HEK293 (cell line): ENCODE results near the gene CIB1.
A peak's percentile ranks its signal among the peaks of the same experiment; 100 is the strongest.

Experiments
- CTCF ChIA-PET: fragments of 350-600 bp; formaldehyde crosslinking; extraction: SDS; loops from one replicate; lab custom pipeline; 2021; ENCODE audit warnings: antibody characterized with exemption; lab: Yijun Ruan, JAX
- POLR2A ChIA-PET: fragments of 300-600 bp; formaldehyde crosslinking; extraction: SDS; loops from one replicate; lab custom pipeline; 2020; ENCODE audit warnings: antibody characterized with exemption, inconsistent platforms; lab: Yijun Ruan, JAX
- H3K27ac ChIP-seq: fragments of 200-500 bp; sonication (Bioruptor generic); 2 replicates; pipeline ENCODE4 v1.5.1; 2014; ENCODE audit warnings: low read depth, low read length, control low read depth, inconsistent platforms; ENCODE audit errors: extremely low read depth
- H3K36me3 ChIP-seq, 2 experiments: fragments of 200-500 bp in 1 of 2; sonication (Bioruptor generic) in 1 of 2; 1 replicate in 1 of 2; 2 replicates in 1 of 2; pipeline ENCODE4 v1.5.1; 2014 to 2017; ENCODE audit warnings: inconsistent platforms in 2 of 2, low read length in 2 of 2; ENCODE audit not compliant: control insufficient read depth in 2 of 2, insufficient read depth in 1 of 2
- H3K4me1 ChIP-seq: fragments of 200-500 bp; sonication (Bioruptor generic); 2 replicates; pipeline ENCODE4 v1.5.1; 2014; ENCODE audit warnings: mild to moderate bottlenecking, low read length, inconsistent platforms; ENCODE audit not compliant: control insufficient read depth, insufficient read depth
- H3K4me3 ChIP-seq: 2 replicates; pipeline ENCODE4 v1.5.1; 2011; ENCODE audit warnings: low read depth, mild to moderate bottlenecking, control low read depth, low read length, moderate library complexity
- H3K9me3 ChIP-seq: fragments of 200-500 bp; sonication (Bioruptor generic); 2 replicates; pipeline ENCODE4 v1.5.1; 2014; ENCODE audit warnings: low read depth, low read length, inconsistent platforms; ENCODE audit not compliant: control insufficient read depth, insufficient read depth
- BCL11A ChIP-seq: fragments of 450-650 bp; formaldehyde crosslinking; IDR thresholded peaks from 2 replicates; pipeline ENCODE4 v1.5.1; 2016; ENCODE audit warnings: low read depth, missing biosample characterization, missing genetic modification characterization
- HOXD13 ChIP-seq: sonication (generic); formaldehyde crosslinking; IDR thresholded peaks from 2 replicates; pipeline ENCODE4 v1.8.0; 2022; ENCODE audit warnings: missing genetic modification reagents, borderline replicate concordance
- KLF16 ChIP-seq: fragments of 450-650 bp; formaldehyde crosslinking; IDR thresholded peaks from 2 replicates; pipeline ENCODE4 v1.5.1; 2017; ENCODE audit warnings: missing biosample characterization, missing genetic modification characterization
- OSR2 ChIP-seq: fragments of 450-650 bp; formaldehyde crosslinking; IDR thresholded peaks from 2 replicates; pipeline ENCODE4 v1.5.1; 2016; ENCODE audit warnings: missing biosample characterization, missing genetic modification characterization
- PRDM1 ChIP-seq: fragments of 450-650 bp; formaldehyde crosslinking; IDR thresholded peaks from 2 replicates; pipeline ENCODE4; 2016; ENCODE audit warnings: missing biosample characterization, missing genetic modification characterization
- SETDB1 ChIP-seq: IDR thresholded peaks from one replicate; pipeline ENCODE4 v1.6.1; 2017; ENCODE audit warnings: mild to moderate bottlenecking, low read length, moderate library complexity, mixed read lengths; ENCODE audit not compliant: insufficient read length
- ZBTB48 ChIP-seq: fragments of 450-650 bp; formaldehyde crosslinking; IDR thresholded peaks from 2 replicates; pipeline ENCODE4 v1.5.1; 2016; ENCODE audit warnings: missing biosample characterization, missing genetic modification characterization
- ZNF10 ChIP-seq: fragments of 450-650 bp; formaldehyde crosslinking; IDR thresholded peaks from 2 replicates; pipeline ENCODE4 v1.5.1; 2017; ENCODE audit warnings: missing biosample characterization, missing genetic modification characterization
- ZNF132 ChIP-seq: fragments of 450-650 bp; formaldehyde crosslinking; IDR thresholded peaks from 2 replicates; pipeline ENCODE4 v1.5.1; 2017; ENCODE audit warnings: missing biosample characterization, missing genetic modification characterization, borderline replicate concordance
- ZNF146 ChIP-seq: fragments of 450-650 bp; formaldehyde crosslinking; IDR thresholded peaks from 2 replicates; pipeline ENCODE4 v1.5.1; 2016; ENCODE audit warnings: missing biosample characterization, missing genetic modification characterization
- ZNF155 ChIP-seq: fragments of 450-650 bp; formaldehyde crosslinking; IDR thresholded peaks from 2 replicates; pipeline ENCODE4 v1.5.1; 2016; ENCODE audit warnings: missing biosample characterization, missing genetic modification characterization
- ZNF169 ChIP-seq: fragments of 450-650 bp; formaldehyde crosslinking; IDR thresholded peaks from 2 replicates; pipeline ENCODE4 v1.5.1; 2016; ENCODE audit warnings: missing biosample characterization, missing genetic modification characterization
- ZNF211 ChIP-seq: fragments of 450-650 bp; formaldehyde crosslinking; IDR thresholded peaks from 2 replicates; pipeline ENCODE4 v1.5.1; 2016; ENCODE audit warnings: low read depth, missing biosample characterization, missing genetic modification characterization
- ZNF239 ChIP-seq: fragments of 450-650 bp; formaldehyde crosslinking; IDR thresholded peaks from 2 replicates; pipeline ENCODE4 v1.5.1; 2016; ENCODE audit warnings: missing biosample characterization, missing genetic modification characterization
- ZNF248 ChIP-seq: fragments of 450-650 bp; formaldehyde crosslinking; IDR thresholded peaks from 2 replicates; pipeline ENCODE4 v1.5.1; 2017; ENCODE audit warnings: missing biosample characterization, missing genetic modification characterization
- ZNF354C ChIP-seq: fragments of 450-650 bp; formaldehyde crosslinking; IDR thresholded peaks from 2 replicates; pipeline ENCODE4 v1.5.1; 2016; ENCODE audit warnings: missing biosample characterization, missing genetic modification characterization, low read depth, borderline replicate concordance
- ZNF366 ChIP-seq: fragments of 450-650 bp; formaldehyde crosslinking; conservative IDR thresholded peaks from 2 replicates; pipeline ENCODE4 v1.5.1; 2016; ENCODE audit warnings: missing biosample characterization, missing genetic modification characterization
- ZNF473 ChIP-seq: fragments of 450-650 bp; formaldehyde crosslinking; IDR thresholded peaks from 2 replicates; pipeline ENCODE4 v1.5.1; 2017; ENCODE audit warnings: missing biosample characterization, missing genetic modification characterization
- ZNF510 ChIP-seq: fragments of 450-650 bp; formaldehyde crosslinking; IDR thresholded peaks from 2 replicates; pipeline ENCODE4 v1.5.1; 2018; ENCODE audit warnings: mild to moderate bottlenecking, missing genetic modification characterization, missing biosample characterization; ENCODE audit not compliant: insufficient replicate concordance
- ZNF548 ChIP-seq: fragments of 450-650 bp; formaldehyde crosslinking; IDR thresholded peaks from 2 replicates; pipeline ENCODE4 v1.5.1; 2016; ENCODE audit warnings: missing biosample characterization, missing genetic modification characterization
- ZNF561 ChIP-seq: fragments of 450-650 bp; IDR thresholded peaks from 2 replicates; pipeline ENCODE4 v1.5.1; 2018; ENCODE audit warnings: missing biosample characterization, missing genetic modification characterization, borderline replicate concordance
- ZNF596 ChIP-seq: fragments of 450-650 bp; IDR thresholded peaks from 2 replicates; pipeline ENCODE4 v1.5.0; 2018; ENCODE audit warnings: missing biosample characterization, mild to moderate bottlenecking, missing genetic modification characterization, moderate library complexity
- ZNF660 ChIP-seq: fragments of 450-650 bp; IDR thresholded peaks from 2 replicates; pipeline ENCODE4 v1.5.1; 2018; ENCODE audit warnings: missing biosample characterization, mild to moderate bottlenecking, missing genetic modification characterization
- ZNF664 ChIP-seq: fragments of 450-650 bp; formaldehyde crosslinking; IDR thresholded peaks from 2 replicates; pipeline ENCODE4 v1.5.1; 2016; ENCODE audit warnings: missing biosample characterization, missing genetic modification characterization
- ZNF701 ChIP-seq: fragments of 450-650 bp; formaldehyde crosslinking; IDR thresholded peaks from 2 replicates; pipeline ENCODE4 v1.5.1; 2016; ENCODE audit warnings: missing biosample characterization, missing genetic modification characterization
- ZNF747 ChIP-seq: fragments of 450-650 bp; formaldehyde crosslinking; IDR thresholded peaks from 2 replicates; pipeline ENCODE4 v1.5.1; 2016; ENCODE audit warnings: missing biosample characterization, missing genetic modification characterization
- ZNF777 ChIP-seq: fragments of 450-650 bp; formaldehyde crosslinking; IDR thresholded peaks from 2 replicates; pipeline ENCODE4 v1.5.1; 2017; ENCODE audit warnings: missing biosample characterization, missing genetic modification characterization, borderline replicate concordance
- TF ChIP-seq, protein P1 (sequence below): fragments of 450-650 bp; IDR thresholded peaks from 2 replicates; pipeline ENCODE4 v1.5.1; 2018; ENCODE audit warnings: missing biosample characterization, mild to moderate bottlenecking, missing genetic modification characterization
- TF ChIP-seq, protein P2 (sequence below): fragments of 450-650 bp; formaldehyde crosslinking; IDR thresholded peaks from 2 replicates; pipeline ENCODE4 v1.5.1; 2017; ENCODE audit warnings: missing biosample characterization, missing genetic modification characterization
- TF ChIP-seq, protein P3 (sequence below): fragments of 450-650 bp; formaldehyde crosslinking; IDR thresholded peaks from 2 replicates; pipeline ENCODE4 v1.5.1; 2016; ENCODE audit warnings: missing biosample characterization, missing genetic modification characterization
- TF ChIP-seq, protein P4 (sequence below): fragments of 450-650 bp; formaldehyde crosslinking; IDR thresholded peaks from 2 replicates; pipeline ENCODE4 v1.5.1; 2016; ENCODE audit warnings: missing biosample characterization, missing genetic modification characterization

CIB1 gene

DNA sequence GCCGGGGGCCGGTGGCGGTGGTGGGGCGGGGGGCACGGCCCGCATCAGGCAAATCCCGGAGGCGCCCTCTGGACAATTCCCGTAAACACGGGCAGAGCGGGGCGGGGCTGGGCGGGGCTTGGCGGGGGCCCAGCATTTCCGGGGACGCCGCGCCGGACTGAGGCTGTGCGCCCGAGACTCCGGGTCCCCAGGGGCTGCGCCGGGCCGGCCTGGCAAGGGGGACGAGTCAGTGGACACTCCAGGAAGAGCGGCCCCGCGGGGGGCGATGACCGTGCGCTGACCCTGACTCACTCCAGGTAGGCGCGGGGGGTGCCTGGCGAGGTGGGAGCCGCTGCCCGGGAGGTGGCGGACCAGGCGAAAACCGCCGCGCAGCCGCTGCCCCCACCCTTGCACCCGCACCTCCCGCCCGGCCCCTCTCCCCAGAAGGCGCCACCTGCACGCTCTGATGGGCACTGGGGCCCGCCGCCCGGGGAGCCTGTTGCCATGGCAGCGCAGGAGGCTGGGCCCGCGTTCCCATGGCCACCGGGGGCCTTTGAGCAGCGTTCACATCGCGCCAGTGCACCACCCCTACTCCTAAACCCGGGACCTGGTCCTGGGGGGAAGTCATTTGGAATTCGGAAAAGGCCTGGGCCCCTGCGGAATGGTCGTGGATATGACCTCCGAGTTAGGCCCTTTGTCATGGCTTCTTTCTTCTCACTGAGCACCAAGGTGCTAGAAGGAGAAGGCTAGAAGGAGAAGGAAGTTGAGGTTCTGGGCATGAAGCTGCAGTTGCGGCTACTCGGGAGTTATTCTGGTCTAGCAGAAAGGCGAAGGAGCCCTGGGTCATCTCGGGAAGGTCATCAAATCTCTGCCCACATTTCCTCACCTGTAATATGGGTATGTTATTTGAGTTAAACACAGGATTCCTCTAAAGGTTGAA, 48.7 kb downstream of the CIB1 start:
- H3K36me3 ChIP-seq: no peaks in the 10 kb centered on the region
- TF ChIP-seq ZNF248 (tag by site-specific recombination) (no peak), ZNF239 (tag by site-specific recombination) (no peak), ZNF211 (no peak), ZNF169 (tag by site-specific recombination) (no peak), ZNF155 (tag by site-specific recombination) (no peak), ZNF146 (tag by site-specific recombination) (no peak), KLF16 (tag by site-specific recombination) (peak; percentile 22; the same call in 1 of the 2 replicates), ZNF548 (tag by site-specific recombination) (no peak), ZNF366 (no peak), ZNF596 (no peak), ZNF747 (tag by site-specific recombination) (no peak), ZNF664 (tag by site-specific recombination) (no peak), ZNF701 (no peak), ZNF510 (tag by site-specific recombination) (no peak), OSR2 (0 out of 2 replicates have a peak, but pooled peaks have one; percentile 15), ZNF354C (no peak), SETDB1 (no peak), ZNF10 (tag by site-specific recombination) (0 out of 2 replicates have a peak, but pooled peaks have one; percentile 1), ZBTB48 (tag by site-specific recombination) (no peak), ZNF660 (tag by site-specific recombination) (no peak), PRDM1 (tag by site-specific recombination) (no peak), BCL11A (tag by site-specific recombination) (0 out of 2 replicates have a peak, but pooled peaks have one; percentile 9), HOXD13 (no peak), ZNF132 (tag by site-specific recombination) (no peak), ZNF777 (tag by site-specific recombination) (no peak), ZNF561 (tag by site-specific recombination) (0 out of 2 replicates have a peak, but pooled peaks have one; percentile 34), ZNF473 (tag by site-specific recombination) (no peak)
- TF ChIP-seq, protein P1, sequence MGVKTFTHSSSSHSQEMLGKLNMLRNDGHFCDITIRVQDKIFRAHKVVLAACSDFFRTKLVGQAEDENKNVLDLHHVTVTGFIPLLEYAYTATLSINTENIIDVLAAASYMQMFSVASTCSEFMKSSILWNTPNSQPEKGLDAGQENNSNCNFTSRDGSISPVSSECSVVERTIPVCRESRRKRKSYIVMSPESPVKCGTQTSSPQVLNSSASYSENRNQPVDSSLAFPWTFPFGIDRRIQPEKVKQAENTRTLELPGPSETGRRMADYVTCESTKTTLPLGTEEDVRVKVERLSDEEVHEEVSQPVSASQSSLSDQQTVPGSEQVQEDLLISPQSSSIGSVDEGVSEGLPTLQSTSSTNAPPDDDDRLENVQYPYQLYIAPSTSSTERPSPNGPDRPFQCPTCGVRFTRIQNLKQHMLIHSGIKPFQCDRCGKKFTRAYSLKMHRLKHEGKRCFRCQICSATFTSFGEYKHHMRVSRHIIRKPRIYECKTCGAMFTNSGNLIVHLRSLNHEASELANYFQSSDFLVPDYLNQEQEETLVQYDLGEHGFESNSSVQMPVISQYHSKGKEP (tag by site-specific recombination): no peak
- TF ChIP-seq, protein P2, sequence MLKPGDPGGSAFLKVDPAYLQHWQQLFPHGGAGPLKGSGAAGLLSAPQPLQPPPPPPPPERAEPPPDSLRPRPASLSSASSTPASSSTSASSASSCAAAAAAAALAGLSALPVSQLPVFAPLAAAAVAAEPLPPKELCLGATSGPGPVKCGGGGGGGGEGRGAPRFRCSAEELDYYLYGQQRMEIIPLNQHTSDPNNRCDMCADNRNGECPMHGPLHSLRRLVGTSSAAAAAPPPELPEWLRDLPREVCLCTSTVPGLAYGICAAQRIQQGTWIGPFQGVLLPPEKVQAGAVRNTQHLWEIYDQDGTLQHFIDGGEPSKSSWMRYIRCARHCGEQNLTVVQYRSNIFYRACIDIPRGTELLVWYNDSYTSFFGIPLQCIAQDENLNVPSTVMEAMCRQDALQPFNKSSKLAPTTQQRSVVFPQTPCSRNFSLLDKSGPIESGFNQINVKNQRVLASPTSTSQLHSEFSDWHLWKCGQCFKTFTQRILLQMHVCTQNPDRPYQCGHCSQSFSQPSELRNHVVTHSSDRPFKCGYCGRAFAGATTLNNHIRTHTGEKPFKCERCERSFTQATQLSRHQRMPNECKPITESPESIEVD: no peak
- TF ChIP-seq, protein P3, sequence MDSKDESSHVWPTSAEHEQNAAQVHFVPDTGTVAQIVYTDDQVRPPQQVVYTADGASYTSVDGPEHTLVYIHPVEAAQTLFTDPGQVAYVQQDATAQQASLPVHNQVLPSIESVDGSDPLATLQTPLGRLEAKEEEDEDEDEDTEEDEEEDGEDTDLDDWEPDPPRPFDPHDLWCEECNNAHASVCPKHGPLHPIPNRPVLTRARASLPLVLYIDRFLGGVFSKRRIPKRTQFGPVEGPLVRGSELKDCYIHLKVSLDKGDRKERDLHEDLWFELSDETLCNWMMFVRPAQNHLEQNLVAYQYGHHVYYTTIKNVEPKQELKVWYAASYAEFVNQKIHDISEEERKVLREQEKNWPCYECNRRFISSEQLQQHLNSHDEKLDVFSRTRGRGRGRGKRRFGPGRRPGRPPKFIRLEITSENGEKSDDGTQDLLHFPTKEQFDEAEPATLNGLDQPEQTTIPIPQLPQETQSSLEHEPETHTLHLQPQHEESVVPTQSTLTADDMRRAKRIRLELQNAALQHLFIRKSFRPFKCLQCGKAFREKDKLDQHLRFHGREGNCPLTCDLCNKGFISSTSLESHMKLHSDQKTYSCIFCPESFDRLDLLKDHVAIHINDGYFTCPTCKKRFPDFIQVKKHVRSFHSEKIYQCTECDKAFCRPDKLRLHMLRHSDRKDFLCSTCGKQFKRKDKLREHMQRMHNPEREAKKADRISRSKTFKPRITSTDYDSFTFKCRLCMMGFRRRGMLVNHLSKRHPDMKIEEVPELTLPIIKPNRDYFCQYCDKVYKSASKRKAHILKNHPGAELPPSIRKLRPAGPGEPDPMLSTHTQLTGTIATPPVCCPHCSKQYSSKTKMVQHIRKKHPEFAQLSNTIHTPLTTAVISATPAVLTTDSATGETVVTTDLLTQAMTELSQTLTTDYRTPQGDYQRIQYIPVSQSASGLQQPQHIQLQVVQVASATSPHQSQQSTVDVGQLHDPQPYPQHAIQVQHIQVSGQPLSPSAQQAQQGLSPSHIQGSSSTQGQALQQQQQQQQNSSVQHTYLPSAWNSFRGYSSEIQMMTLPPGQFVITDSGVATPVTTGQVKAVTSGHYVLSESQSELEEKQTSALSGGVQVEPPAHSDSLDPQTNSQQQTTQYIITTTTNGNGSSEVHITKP (tag by site-specific recombination): peak; percentile 81
- TF ChIP-seq, protein P4, sequence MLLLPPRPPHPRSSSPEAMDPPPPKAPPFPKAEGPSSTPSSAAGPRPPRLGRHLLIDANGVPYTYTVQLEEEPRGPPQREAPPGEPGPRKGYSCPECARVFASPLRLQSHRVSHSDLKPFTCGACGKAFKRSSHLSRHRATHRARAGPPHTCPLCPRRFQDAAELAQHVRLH (tag by site-specific recombination): no peak; the same call in 1 of the 2 replicates

More for the DNA sequence above, 48.7 kb downstream of the CIB1 start:
- POLR2A ChIA-PET: interaction anchor here (0.7 to 1.5 kb wide), 3 partner anchors 16 to 915 kb away, joined by 3 to 4 read pairs (median 4); partner anchors contain the start of genes SEMA4B and SV2B
- H3K27ac ChIP-seq: peak overlapping the region; percentile 46; the same call in 1 of the 2 replicates
- H3K4me1 ChIP-seq: peaks cover 10% of the 10 kb centered on the region
- H3K9me3 ChIP-seq: no peaks in the 10 kb centered on the region
- CTCF ChIA-PET: no interaction called here
- peak overlapping the region; percentile 88 for H3K4me3 ChIP-seq
